ENCODE results near the gene IFI44L. TPM values are rescaled to one million over a fixed set of nuclear protein-coding genes. Genes with fewer than 3 reads are reported as not detected.

Gene IFI44L
- total RNA-seq, 1 experiment from 2014 or later = 0.10 TPM

DNA sequence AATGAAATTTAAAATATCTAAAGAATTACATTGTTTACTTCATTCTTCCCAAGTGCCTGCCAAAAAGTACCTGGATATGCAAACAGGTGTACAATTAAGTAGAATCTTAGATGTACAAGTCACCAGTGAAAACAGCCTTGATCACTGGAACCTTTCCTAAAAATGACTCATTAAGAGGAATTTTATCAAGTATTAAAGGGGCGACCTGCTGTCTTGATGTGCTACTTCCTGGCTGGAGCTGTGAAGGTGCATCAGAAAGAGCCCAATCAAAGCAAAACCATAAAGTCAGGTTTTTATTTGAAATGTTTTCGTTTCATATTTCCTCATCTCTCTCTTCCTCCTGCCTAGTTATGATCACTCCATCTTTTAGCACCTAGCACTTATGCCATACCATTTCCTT, 62.8 kb downstream of the IFI44L start:
- ATAC-seq (no peak), DNase-seq (ENCODE audit: low read depth, low spot score) (no peak)
- intact Hi-C loops (cut with micrococcal nuclease) = no loop called here
- Histone ChIP-seq H2AFZ (ENCODE audit: low read depth, low read length, poor library complexity, severe bottlenecking) (no peak overlapping the region), H3K9ac (ENCODE audit: low read length) (no peak overlapping the region), H3K4me3 (replicated peaks in 1 of 2; ENCODE audit: low read depth in 1 of 2, low read length in 2 of 2) (no peak overlapping the region), H3K36me3 (ENCODE audit: control insufficient read depth in 1 of 2, insufficient read depth in 2 of 2, low read length in 2 of 2) (no peaks in the 10 kb centered on the region), H3K9me3 (ENCODE audit: control insufficient read depth in 1 of 2, insufficient read depth in 1 of 2, low read depth in 1 of 2, low read length in 2 of 2) (no peaks in the 10 kb centered on the region), H3K4me1 (ENCODE audit: control insufficient read depth in 1 of 2, insufficient read depth in 2 of 2, low read length in 2 of 2) (no peaks in the 10 kb centered on the region), H4K20me1 (ENCODE audit: insufficient read depth) (no peaks in the 10 kb centered on the region), H3K27ac (ENCODE audit: low read depth, low read length) (no peak overlapping the region), H3K9me2 (ENCODE audit: insufficient read depth) (no peaks in the 10 kb centered on the region), H3K27me3 (ENCODE audit: insufficient read depth, low read length) (no peaks in the 10 kb centered on the region), H3K4me2 (ENCODE audit: low read length) (no peak overlapping the region), H3K79me2 (ENCODE audit: insufficient read depth, low read length) (no peaks in the 10 kb centered on the region)
- BruUV-seq (replicated peaks) = no TSS peak
- ChIA-PET CTCF (interaction anchor here (0.8 kb wide), 1 partner anchor 14 kb away, joined by 3 read pairs; no protein-coding TSS in a partner anchor), RAD21 (ENCODE audit: low non-redundant PET in 1 of 2, low total read pairs in 2 of 2, uncharacterized antibody in 2 of 2, unreplicated experiment in 2 of 2) (no interaction called here), POLR2A (no interaction called here)
- TF ChIP-seq POLR2AphosphoS5 (IDR thresholded peaks at IDR 0.05; ENCODE audit: low read depth, low read length) (no peak), FOSL1 (IDR thresholded peaks at IDR 0.05; ENCODE audit: low read depth) (no peak), ZFX (IDR thresholded peaks at IDR 0.05) (no peak), TCF7L2 (IDR thresholded peaks at IDR 0.05; ENCODE audit: borderline replicate concordance, extremely low read depth, insufficient read depth, insufficient read length) (peak; percentile 53), SIN3A (IDR thresholded peaks at IDR 0.05; ENCODE audit: low read depth) (no peak)

DNA sequence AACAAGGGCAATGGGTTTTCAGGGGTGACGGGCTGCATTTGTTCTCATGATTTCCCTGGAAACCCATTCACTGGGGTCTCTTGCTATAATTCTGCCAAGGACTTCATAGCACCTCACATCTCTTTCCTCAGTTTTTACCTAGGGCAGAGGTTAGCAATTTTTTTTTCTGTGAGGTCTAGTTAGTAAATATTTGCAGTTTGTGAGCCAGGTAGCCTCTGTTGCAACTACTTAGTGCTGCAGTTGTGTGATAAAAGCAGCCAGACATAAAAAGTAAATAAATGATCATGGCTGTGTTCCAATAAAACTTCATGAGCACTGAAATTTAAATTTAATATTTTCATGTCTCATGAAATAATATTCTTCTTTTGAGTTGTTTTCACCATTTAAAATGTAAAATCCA, 67.1 kb downstream of the IFI44L start:
- H3K4me1 ChIP-seq (ENCODE audit: control insufficient read depth in 1 of 2, insufficient read depth in 2 of 2, low read length in 2 of 2) = no peaks in the 10 kb centered on the region
- no peaks in the 10 kb centered on the region for H3K27me3 ChIP-seq (ENCODE audit: insufficient read depth, low read length)
- no peaks in the 10 kb centered on the region for H4K20me1 ChIP-seq (ENCODE audit: insufficient read depth)
- no peaks in the 10 kb centered on the region for H3K79me2 ChIP-seq (ENCODE audit: insufficient read depth, low read length)
- H3K9ac ChIP-seq (ENCODE audit: low read length) = no peak overlapping the region
- POLR2A ChIA-PET = no interaction called here
- H3K4me3 ChIP-seq (replicated peaks in 1 of 2; ENCODE audit: low read depth in 1 of 2, low read length in 2 of 2) = no peak overlapping the region
- DNase-seq (ENCODE audit: low read depth, low spot score) (no peak), ATAC-seq (no peak)
- RAD21 ChIA-PET (ENCODE audit: low non-redundant PET in 1 of 2, low total read pairs in 2 of 2, uncharacterized antibody in 2 of 2, unreplicated experiment in 2 of 2) = no interaction called here
- no TSS peak for BruUV-seq (replicated peaks)
- H3K36me3 ChIP-seq (ENCODE audit: control insufficient read depth in 1 of 2, insufficient read depth in 2 of 2, low read length in 2 of 2) = no peaks in the 10 kb centered on the region
- intact Hi-C loops (cut with micrococcal nuclease) = loop anchor here (5.0 kb wide), 1 partner anchor 510 kb away; no protein-coding TSS in a partner anchor
- no peaks in the 10 kb centered on the region for H3K9me2 ChIP-seq (ENCODE audit: insufficient read depth)
- H3K27ac ChIP-seq (ENCODE audit: low read depth, low read length) = no peak overlapping the region
- TF ChIP-seq, protein P1, sequence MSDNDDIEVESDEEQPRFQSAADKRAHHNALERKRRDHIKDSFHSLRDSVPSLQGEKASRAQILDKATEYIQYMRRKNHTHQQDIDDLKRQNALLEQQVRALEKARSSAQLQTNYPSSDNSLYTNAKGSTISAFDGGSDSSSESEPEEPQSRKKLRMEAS (IDR thresholded peaks at IDR 0.05) = no peak
- TF ChIP-seq CBX3 (IDR thresholded peaks at IDR 0.05; ENCODE audit: low read depth) (no peak), POLR2AphosphoS5 (IDR thresholded peaks at IDR 0.05; ENCODE audit: low read depth, low read length) (no peak), ZNF274 (IDR thresholded peaks at IDR 0.05; ENCODE audit: low read depth, low read length) (no peak)
- H3K9me3 ChIP-seq (ENCODE audit: control insufficient read depth in 1 of 2, insufficient read depth in 1 of 2, low read depth in 1 of 2, low read length in 2 of 2) = no peaks in the 10 kb centered on the region
- CTCF ChIA-PET = interaction anchor here (1.0 kb wide), 1 partner anchor 70 kb away, joined by 3 read pairs; no protein-coding TSS in a partner anchor
- H2AFZ ChIP-seq (ENCODE audit: low read depth, low read length, poor library complexity, severe bottlenecking) = no peak overlapping the region
- H3K4me2 ChIP-seq (ENCODE audit: low read length) = no peak overlapping the region

All from HCT116 (cell line).